Right lobe of liver (tissue), 4 donors: Measurements from ENCODE around the gene ABCA8.

ENCODE experiments used
- POLR2A ChIP-seq: fragments of 450-650 bp; IDR thresholded peaks from one replicate; pipeline ENCODE4 v1.6.1; 2017; ENCODE audit warnings: antibody characterized with exemption, mild to moderate bottlenecking
- TF ChIP-seq, protein P1 (sequence below), 4 donors: fragments of 200-600 bp in 3 of 4; fragments of 450-650 bp in 1 of 4; IDR thresholded peaks; one replicate each; pipeline versions ENCODE4 v1.5.1 to v1.8.0; 2016 to 2022; ENCODE audit warnings: antibody characterized with exemption in 4 of 4, mild to moderate bottlenecking in 2 of 4
- donor health status: DM: no; HTN: no; CAD: no.
- donor health status: DM: no; HTN: no; CAD: no.
- donor health status: DM: no; HTN: yes; CAD: no.

DNA sequence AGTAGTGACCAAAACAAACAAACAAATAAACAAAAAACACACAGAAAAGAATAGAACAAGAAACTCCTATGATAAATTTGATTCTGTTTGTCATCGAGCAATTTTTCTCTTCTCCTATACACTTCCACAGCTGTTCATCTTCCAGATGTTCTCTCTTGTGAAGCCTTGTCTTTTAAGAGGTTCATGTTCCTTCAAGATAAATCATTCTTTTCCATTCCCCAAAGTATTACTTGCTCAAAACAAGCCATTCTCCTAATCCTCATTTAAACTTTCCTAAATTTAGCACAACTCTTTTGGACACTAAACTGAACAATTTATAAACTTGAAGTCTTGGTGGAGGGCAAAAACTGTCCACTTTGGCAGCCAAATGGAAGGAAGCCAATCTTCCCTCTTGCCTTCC lies 103.3 kb downstream of the ABCA8 start:
- TF ChIP-seq, protein P1, sequence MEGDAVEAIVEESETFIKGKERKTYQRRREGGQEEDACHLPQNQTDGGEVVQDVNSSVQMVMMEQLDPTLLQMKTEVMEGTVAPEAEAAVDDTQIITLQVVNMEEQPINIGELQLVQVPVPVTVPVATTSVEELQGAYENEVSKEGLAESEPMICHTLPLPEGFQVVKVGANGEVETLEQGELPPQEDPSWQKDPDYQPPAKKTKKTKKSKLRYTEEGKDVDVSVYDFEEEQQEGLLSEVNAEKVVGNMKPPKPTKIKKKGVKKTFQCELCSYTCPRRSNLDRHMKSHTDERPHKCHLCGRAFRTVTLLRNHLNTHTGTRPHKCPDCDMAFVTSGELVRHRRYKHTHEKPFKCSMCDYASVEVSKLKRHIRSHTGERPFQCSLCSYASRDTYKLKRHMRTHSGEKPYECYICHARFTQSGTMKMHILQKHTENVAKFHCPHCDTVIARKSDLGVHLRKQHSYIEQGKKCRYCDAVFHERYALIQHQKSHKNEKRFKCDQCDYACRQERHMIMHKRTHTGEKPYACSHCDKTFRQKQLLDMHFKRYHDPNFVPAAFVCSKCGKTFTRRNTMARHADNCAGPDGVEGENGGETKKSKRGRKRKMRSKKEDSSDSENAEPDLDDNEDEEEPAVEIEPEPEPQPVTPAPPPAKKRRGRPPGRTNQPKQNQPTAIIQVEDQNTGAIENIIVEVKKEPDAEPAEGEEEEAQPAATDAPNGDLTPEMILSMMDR (IDR thresholded peaks at IDR 0.05): no peak
- TF ChIP-seq POLR2A: no peak
